ENCODE measurements around the gene GYS1. TPM values are rescaled to one million over a fixed set of nuclear protein-coding genes. Genes with fewer than 3 reads are reported as not detected.

GYS1 gene
- total RNA-seq, result 10 to 100 TPM; 56.4 to 70.3 TPM

GRCh38 chr19:48993175-48994034 lies at the start of gene GYS1, which contains the start of gene RUVBL2:
Gene GYS1 (minus strand): TSS chr19:48993309. CDS start chr19:48993112, 197 bp downstream.
Gene RUVBL2 (plus strand): TSS chr19:48993887. CDS start chr19:48993912, 25 bp downstream.

GRCh38 chr19:49036815-49037214 lies 43.7 kb upstream of the GYS1 start, which contains the start of gene CGB1:
Gene CGB1 (minus strand): TSS chr19:49036895. CDS start chr19:49036711, 184 bp downstream.

GRCh38 chr19:49031642-49032301 lies 38.7 kb upstream of the GYS1 start, which contains the start of gene CGB2:
Gene CGB2 (plus strand): TSS chr19:49031890. CDS start chr19:49032096, 206 bp downstream.

GRCh38 chr19:49024233-49024632 lies 31.1 kb upstream of the GYS1 start, which contains the start of gene CGB3:
Gene CGB3 (minus strand): TSS chr19:49024333. CDS start chr19:49023971, 362 bp downstream.

GRCh38 chr19:49017041-49017665 lies 24.0 kb upstream of the GYS1 start, which contains the start of gene LHB:
Gene LHB (minus strand): TSS chr19:49017091. CDS start chr19:49017081, 10 bp downstream.

GRCh38 chr19:48965040-48965805 lies 27.9 kb downstream of the GYS1 start, which contains the start of gene FTL:
Gene FTL (plus strand): TSS chr19:48965309. CDS start chr19:48965508, 199 bp downstream.

GRCh38 chr19:48954595-48955307 lies 38.4 kb downstream of the GYS1 start, which contains the start of gene BAX:
Gene BAX (plus strand): TSS chr19:48954875. CDS start chr19:48954929, 54 bp downstream.

GRCh38 chr19:48933382-48933932 lies 59.7 kb downstream of the GYS1 start, which contains the start of gene DHDH:
Gene DHDH (plus strand): TSS chr19:48933699. CDS start chr19:48933722, 23 bp downstream.

Small RNAs within 50 kb of the gene (small RNA-seq; reads per million reads assigned to genes)
- gene AC026803.1 (0 reads per million in 2 donors), gene MIR6798 (0 reads per million in 2 donors)

Other genes with a start within 250 kb of the GYS1 start
- under 1 TPM; 0.33 to 0.34 TPM for gene IZUMO1, start 246.4 kb downstream of the GYS1 start, total RNA-seq
- 1 to 10 TPM in 1 of 2 donors, under 1 TPM in 1; 0.34 to 1.7 TPM for gene FUT1, start 240.7 kb downstream of the GYS1 start, total RNA-seq
- not detected for gene FGF21, start 237.8 kb downstream of the GYS1 start, total RNA-seq
- 10 to 100 TPM; 11.7 to 29.0 TPM for gene BCAT2, start 182.3 kb downstream of the GYS1 start, total RNA-seq
- 1 to 10 TPM; 4.1 to 4.7 TPM for gene HSD17B14, start 156.8 kb downstream of the GYS1 start, total RNA-seq
- 10 to 100 TPM; 26.6 to 34.1 TPM for gene PLEKHA4, start 124.7 kb downstream of the GYS1 start, total RNA-seq
- gene PPP1R15A, start 120.9 kb downstream of the GYS1 start, total RNA-seq, result 10 to 100 TPM; 30.6 to 45.0 TPM
- under 1 TPM in 1 of 2 donors, not detected in 1; 0.34 TPM for gene TULP2, start 94.6 kb downstream of the GYS1 start, total RNA-seq
- 100 to 1,000 TPM; 174 to 185 TPM for gene NUCB1, start 93.0 kb downstream of the GYS1 start, total RNA-seq
- 1 to 10 TPM in 1 of 2 donors, under 1 TPM in 1; 0.33 to 1.0 TPM for gene DHDH, start 59.6 kb downstream of the GYS1 start, total RNA-seq
- gene BAX, start 38.4 kb downstream of the GYS1 start, total RNA-seq, result 10 to 100 TPM; 53.3 to 59.9 TPM
- 1,000 to 10,000 TPM; 2,131 to 3,816 TPM for gene FTL, start 28.0 kb downstream of the GYS1 start, total RNA-seq
- gene RUVBL2, start 578 bp upstream of the GYS1 start, total RNA-seq, result 100 to 1,000 TPM; 182 to 358 TPM
- under 1 TPM in 1 of 2 donors, not detected in 1; 0.69 TPM for gene LHB, start 23.8 kb upstream of the GYS1 start, total RNA-seq
- not detected for gene CGB3, start 31.0 kb upstream of the GYS1 start, total RNA-seq
- not detected for gene CGB2, start 38.6 kb upstream of the GYS1 start, total RNA-seq
- not detected for gene CGB1, start 43.6 kb upstream of the GYS1 start, total RNA-seq
- gene CGB5, start 50.5 kb upstream of the GYS1 start, total RNA-seq, result not detected
- not detected for gene CGB8, start 55.8 kb upstream of the GYS1 start, total RNA-seq
- gene CGB7, start 64.4 kb upstream of the GYS1 start, total RNA-seq, result under 1 TPM; 0.33 to 0.34 TPM
- gene NTF4, start 71.5 kb upstream of the GYS1 start, total RNA-seq, result not detected
- not detected for gene KCNA7, start 79.4 kb upstream of the GYS1 start, total RNA-seq
- 100 to 1,000 TPM; 132 to 144 TPM for gene SNRNP70, start 92.1 kb upstream of the GYS1 start, total RNA-seq
- gene LIN7B, start 121.1 kb upstream of the GYS1 start, total RNA-seq, result 1 to 10 TPM; 5.9 to 7.0 TPM
- gene C19orf73, start 125.8 kb upstream of the GYS1 start, total RNA-seq, result 1 to 10 TPM in 1 of 2 donors, under 1 TPM in 1; 0.67 to 1.0 TPM
- gene PPFIA3, start 126.2 kb upstream of the GYS1 start, total RNA-seq, result 1 to 10 TPM; 7.3 to 9.6 TPM
- gene HRC, start 162.1 kb upstream of the GYS1 start, total RNA-seq, result not detected
- gene TRPM4, start 164.5 kb upstream of the GYS1 start, total RNA-seq, result 10 to 100 TPM; 18.6 to 23.0 TPM

Measured in melanocyte of skin (primary cell).